AG09319 (cell line): ENCODE data around the gene EGFL7.

Experiments used
- DNase-seq: peaks from one replicate; pipeline ENCODE4 v3.0.0-alpha.2; 2010; ENCODE audit warnings: low read depth; ENCODE audit errors: extremely low read depth
- TF ChIP-seq, protein P1 (sequence below): IDR thresholded peaks from 2 replicates; pipeline ENCODE4 v1.5.1; 2011; ENCODE audit warnings: low read depth, mild to moderate bottlenecking, inconsistent platforms, low read length, moderate library complexity

Gene EGFL7

DNA sequence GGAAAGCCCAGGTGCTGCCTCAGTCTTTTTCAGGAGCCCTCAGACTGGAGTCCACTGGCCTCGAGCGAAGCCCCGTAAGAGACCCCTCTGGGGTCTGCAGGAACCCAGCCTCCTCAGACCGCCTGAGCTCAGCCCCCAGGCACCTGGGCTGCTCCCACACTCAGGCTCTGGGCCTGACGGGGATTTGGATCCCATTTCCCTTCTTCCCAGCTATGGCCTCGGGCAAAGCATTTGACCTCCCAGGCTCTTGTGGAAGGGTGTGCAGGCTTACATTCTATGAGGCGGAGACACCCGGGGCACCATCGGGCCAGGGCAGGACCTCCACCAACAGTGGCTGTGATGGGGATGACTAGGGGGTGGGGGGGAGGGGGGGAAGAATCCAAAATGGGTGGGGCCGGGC, 20.0 kb downstream of the EGFL7 start:
- DNase-seq: no peak
- TF ChIP-seq, protein P1, sequence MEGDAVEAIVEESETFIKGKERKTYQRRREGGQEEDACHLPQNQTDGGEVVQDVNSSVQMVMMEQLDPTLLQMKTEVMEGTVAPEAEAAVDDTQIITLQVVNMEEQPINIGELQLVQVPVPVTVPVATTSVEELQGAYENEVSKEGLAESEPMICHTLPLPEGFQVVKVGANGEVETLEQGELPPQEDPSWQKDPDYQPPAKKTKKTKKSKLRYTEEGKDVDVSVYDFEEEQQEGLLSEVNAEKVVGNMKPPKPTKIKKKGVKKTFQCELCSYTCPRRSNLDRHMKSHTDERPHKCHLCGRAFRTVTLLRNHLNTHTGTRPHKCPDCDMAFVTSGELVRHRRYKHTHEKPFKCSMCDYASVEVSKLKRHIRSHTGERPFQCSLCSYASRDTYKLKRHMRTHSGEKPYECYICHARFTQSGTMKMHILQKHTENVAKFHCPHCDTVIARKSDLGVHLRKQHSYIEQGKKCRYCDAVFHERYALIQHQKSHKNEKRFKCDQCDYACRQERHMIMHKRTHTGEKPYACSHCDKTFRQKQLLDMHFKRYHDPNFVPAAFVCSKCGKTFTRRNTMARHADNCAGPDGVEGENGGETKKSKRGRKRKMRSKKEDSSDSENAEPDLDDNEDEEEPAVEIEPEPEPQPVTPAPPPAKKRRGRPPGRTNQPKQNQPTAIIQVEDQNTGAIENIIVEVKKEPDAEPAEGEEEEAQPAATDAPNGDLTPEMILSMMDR: no peak

DNA sequence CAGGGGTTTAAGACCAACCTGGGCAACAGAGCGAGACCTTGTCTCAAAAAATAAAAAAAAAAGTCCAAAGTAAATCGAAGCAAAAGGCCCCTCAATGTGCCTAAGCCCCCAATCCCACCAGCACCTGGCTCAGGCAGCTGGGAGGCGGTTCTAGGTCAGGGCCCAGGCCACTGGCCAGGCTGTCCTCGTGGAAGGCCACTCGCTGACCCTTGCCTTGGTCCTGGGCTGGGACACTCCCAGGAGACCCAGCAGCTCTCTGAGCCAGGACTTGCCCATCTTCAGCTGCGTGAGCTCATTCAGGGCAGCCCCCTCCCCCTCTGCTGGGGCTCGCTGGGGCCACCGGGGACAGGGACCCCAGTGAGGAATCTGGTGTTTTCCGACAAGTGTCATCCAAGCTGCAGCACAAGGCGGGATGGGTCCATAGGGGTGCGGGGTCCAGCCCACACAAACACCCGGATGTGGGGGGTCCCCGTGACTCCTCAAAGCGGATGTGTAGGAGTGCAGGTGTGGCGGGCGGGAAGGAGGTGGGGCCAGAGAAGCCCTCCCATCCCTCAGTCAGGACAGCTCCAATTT, 20.5 kb downstream of the EGFL7 start:
- DNase-seq: no peak
- TF ChIP-seq, protein P1: no peak

DNA sequence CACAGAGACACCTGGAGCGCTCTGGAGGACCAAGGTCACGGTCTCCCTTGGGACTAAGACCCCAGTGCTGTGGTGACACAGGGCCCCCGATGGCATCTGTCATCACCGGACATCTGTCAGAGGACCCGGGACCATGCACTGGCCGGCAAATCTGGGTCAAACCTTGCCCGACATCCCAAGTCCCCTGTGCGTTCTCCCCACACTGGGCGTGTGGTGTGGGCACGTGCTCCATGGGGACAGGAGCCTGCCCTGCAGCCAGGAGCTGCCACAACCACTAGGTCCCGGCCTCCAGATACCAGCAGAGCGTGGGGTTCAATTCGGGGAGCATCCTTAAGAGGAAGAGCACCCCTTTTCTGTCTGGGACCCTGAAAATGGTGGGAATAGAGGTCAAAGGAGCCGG, 21.0 kb downstream of the EGFL7 start:
- TF ChIP-seq, protein P1: no peak
- no peak for DNase-seq

DNA sequence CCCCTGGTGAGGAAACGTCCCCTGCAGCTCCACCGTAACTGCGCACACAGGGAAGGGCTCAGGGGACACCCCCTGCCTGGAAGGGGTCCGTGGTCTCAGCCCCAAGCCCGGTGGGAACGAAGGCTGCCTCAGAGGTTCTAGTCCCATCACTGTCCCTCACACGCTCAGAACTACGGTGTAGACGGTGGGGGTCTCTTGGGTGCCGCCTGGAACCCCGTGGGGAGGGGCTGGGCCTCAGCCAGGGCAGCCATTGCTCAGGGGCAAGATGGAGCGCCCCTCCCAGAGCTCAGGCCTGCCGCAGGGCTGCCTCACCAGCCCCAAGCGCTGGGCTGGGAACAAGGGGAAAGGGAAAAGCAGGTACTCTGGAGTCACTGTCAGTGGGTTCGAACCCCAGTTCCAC, 21.6 kb downstream of the EGFL7 start:
- DNase-seq: no peak
- TF ChIP-seq, protein P1: no peak

DNA sequence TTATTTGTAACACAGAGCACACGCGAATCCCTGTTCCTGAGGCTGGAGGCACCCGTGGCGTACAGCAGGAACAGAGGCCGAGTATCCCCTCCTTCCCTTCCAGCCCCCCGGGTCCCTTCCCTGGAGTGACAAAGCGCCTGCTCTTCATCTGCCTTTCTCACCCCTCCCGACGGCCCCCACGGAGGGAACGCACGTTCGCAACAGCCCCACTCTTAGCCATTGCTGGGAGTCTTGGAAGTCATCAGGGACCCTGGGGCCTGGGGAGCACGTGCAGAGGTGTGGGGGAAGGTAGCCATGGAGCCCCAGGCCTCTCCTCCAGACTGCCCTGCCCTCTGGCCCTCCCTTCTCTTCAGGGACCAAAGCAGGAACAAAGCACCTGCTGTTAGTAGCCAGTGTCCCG, 22.1 kb downstream of the EGFL7 start:
- TF ChIP-seq, protein P1: no peak
- no peak for DNase-seq

DNA sequence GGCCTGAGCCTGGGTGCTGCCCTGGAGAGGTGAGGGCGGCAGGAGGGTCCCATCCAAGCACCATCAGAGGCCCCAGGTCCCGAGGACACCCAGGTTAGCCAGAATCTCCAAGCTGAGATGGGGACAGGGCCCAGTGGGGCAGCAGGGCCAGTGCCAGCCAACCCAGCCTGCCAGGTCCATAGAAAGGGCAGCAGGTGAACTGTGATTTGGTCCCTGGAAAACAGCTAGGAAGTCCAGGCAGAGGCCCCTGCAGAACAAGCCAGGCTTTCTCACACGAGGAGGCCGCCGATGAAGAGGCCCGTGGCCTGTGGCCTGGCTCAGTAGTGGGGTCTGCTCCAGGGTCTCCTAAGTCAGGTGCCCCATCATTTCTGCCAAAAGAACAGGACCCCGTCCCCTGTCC, 22.5 kb downstream of the EGFL7 start:
- DNase-seq: no peak
- TF ChIP-seq, protein P1: no peak

DNA sequence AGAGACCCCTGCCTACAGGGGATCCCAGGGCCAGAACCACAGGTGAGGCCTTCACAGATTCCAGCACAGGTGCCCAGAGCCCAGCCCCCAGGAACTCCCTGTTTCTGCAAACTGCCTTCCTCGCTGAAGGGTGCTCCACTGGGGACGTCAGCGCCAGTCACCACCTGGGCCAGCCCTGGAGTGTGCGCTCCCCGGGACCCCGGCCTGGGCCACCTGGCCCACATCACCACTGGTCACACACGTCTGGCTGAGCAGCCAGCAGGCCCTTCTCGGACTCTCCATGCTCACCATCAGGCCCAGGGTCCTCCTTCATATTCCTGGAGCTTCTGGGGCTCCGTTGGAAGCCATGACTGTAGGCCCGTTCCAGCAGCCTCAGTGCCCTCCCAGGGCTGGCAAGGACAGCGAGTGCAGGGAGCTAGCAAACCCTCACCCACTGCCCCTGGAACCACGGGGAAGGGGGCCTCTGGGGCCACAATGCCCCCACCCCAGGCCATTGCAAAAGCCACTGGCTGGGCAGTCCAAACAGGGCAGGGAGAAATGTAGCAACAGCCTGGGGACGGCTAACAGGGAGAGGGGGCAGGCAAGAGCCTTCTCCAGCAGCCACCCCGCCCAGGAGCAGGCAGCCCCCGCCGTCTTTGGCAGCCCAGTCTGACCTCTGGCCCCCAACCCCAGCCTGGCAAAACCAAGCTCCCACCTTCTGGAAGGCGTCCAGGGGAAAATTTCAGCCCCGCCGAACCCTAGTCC, 23.2 kb downstream of the EGFL7 start:
- TF ChIP-seq, protein P1: no peak
- DNase-seq: no peak
